GM12875 (cell line): ENCODE data around the gene S100A2.

Source experiments
- H3K4me3 ChIP-seq: one replicate; pipeline ENCODE4 v1.5.1; 2011; ENCODE audit warnings: low read depth, low read length, control low read depth
- TF ChIP-seq, protein P1 (sequence below): IDR thresholded peaks from 2 replicates; pipeline ENCODE4 v1.5.1; 2011; ENCODE audit warnings: low read depth, mild to moderate bottlenecking, control low read depth, inconsistent platforms, low read length, moderate library complexity, borderline replicate concordance; ENCODE audit not compliant: insufficient read depth

Gene S100A2

DNA sequence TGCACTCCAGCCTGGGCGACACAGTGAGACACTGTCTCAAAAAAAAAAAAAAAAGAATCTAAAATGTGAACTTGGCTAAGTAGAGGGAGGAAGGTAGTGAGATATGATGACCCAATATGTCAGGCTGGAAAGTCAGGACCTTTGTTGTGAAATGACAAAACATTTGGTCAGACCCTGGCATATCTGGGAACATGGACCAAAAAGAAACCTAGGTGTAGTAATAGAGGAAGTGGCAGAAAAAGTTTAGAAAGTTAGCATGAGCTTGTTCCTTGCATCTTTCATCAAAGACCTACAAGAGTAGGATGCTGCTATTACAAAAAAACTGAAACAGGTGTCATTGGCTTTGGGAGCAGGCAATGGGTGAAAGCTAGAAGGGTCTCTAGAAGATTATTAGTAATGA, 9.3 kb downstream of the S100A2 start:
- TF ChIP-seq, protein P1, sequence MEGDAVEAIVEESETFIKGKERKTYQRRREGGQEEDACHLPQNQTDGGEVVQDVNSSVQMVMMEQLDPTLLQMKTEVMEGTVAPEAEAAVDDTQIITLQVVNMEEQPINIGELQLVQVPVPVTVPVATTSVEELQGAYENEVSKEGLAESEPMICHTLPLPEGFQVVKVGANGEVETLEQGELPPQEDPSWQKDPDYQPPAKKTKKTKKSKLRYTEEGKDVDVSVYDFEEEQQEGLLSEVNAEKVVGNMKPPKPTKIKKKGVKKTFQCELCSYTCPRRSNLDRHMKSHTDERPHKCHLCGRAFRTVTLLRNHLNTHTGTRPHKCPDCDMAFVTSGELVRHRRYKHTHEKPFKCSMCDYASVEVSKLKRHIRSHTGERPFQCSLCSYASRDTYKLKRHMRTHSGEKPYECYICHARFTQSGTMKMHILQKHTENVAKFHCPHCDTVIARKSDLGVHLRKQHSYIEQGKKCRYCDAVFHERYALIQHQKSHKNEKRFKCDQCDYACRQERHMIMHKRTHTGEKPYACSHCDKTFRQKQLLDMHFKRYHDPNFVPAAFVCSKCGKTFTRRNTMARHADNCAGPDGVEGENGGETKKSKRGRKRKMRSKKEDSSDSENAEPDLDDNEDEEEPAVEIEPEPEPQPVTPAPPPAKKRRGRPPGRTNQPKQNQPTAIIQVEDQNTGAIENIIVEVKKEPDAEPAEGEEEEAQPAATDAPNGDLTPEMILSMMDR = no peak
- no peak overlapping the region for H3K4me3 ChIP-seq

DNA sequence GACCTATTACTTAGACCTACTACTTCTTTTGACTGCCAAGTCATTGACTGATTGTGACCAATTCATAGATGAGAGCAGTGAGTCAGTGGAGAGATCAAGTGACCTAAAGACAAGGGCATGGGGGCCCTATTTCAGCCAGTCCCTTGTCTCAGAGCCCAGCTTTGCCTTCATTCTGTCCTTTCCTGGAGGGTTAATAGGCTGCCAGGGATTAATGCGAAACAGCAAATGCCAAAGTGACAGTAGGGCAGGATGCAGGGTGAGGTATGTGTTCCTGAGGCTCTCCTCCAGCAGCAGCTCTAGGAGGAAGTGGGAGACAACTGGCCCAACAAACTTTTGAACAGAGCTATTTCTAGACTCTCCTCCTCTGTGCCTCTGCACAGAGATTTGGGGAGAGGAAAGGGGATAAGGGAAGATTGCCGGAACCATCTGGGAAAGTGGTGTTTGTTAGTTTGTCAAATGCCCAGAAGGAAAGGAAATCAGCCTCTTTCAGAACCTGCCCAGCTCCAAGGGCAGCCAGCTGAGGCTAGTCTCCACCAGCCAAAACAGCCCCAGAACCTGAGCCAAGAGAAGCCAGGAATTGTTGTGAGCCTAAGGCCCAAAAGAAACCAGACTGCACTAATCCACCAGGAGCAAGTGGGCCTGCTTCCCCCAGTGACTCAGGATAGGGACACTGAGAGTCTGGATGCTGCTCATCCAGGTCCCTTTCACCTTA, 11.7 kb downstream of the S100A2 start:
- TF ChIP-seq, protein P1 = no peak

DNA sequence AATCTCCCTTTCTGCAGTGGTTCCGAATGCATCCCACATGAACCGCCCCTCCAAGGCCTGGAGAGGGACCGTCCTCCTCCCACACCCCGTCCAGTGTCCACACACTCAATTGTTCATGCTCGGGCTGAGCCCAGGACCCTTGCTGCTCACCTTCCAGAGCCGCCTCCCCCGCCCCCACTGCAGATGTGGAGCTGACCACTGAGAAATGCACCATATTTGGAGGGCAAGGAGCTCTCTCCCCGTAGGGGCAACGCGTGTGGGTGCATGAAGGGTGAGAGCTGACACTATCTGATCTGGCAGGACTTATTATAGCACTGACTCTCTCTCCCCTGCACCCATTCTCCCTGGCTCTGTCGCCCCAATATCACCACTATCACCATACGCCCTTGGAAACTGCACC, 12.5 kb downstream of the S100A2 start:
- TF ChIP-seq, protein P1 = no peak
- H3K4me3 ChIP-seq = no peak overlapping the region

More for the DNA sequence above, 11.7 kb downstream of the S100A2 start:
- H3K4me3 ChIP-seq = no peak overlapping the region

DNA sequence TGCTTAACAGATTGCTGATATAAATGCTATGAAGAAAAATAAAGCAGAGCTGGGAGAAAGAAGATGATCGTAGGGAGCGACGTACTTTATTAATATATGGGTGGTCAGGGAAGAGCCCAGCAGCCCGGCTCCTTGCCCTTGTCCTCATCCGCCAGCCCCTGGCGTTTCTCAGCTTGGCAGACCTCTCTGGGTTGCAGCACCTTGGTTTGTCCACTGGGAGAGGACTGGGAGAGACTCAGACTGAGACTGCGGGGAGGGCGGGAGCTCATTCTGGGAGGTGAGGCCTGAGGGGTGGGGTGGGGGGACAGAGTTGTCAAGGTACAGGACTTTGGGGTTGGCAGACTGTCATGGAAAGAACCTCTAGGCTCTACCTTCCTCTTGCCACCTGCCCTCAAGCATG, 13.3 kb downstream of the S100A2 start:
- TF ChIP-seq, protein P1 = no peak

DNA sequence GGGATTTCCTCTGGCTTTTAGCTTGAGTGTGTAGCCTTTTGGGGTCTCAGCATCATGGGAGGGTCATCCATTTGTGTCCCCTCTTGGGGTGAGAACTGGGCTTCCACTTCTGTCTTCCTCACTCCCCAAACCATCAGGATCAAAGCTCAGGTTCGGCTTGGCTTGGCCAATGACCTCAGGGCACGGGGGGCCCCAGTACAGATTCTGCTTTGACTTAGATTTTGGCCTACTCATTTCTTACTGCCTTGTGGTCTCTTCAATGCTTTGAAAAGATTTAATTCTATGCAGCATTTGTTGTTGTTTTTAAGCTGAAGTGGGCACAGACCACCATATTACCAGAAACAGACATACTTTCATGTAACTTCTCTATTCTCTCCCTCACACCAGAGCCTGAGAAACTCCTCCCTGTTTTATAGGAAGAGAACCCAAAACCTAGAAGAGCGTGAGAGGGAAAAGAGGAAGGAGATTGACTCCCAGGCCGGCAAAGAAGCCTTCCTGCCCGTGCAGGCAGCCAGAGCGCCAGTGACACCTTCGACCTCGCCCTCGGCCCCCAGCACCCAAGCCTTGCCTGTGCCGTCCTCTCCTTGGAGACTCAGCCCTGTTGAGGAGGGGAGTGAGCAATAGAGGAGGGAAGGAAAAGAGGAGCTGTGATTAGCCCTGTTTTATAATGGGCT, 14.7 kb downstream of the S100A2 start:
- no peak overlapping the region for H3K4me3 ChIP-seq
- TF ChIP-seq, protein P1 = no peak

More for the DNA sequence above, 13.3 kb downstream of the S100A2 start:
- H3K4me3 ChIP-seq = no peak overlapping the region

DNA sequence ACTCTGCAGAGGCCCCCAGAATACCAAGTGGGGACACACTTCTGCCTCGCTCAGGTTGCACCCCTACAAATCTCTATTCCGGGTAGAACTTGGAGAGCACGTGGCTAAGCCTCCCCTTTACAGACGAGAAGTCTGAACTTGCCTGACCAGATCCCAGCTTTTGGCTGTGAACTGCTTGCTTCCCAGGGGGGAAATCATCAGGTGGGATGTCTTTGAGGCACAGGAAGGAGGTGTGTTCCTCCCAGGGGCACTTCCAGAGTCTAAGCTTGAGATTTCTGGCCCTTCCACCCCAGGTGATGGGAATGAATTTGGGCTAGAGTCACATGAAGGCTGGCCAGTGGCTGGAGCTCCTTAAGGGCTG, 15.3 kb downstream of the S100A2 start:
- TF ChIP-seq, protein P1 = no peak
- no peak overlapping the region for H3K4me3 ChIP-seq
